Prostate gland (tissue), 2 donors: ENCODE data around the gene MMP25.

Experiments used
- POLR2A ChIP-seq: fragments of 450-650 bp; IDR thresholded peaks from one replicate; pipeline ENCODE4 v1.6.1; 2016; ENCODE audit warnings: antibody characterized with exemption, mild to moderate bottlenecking
- TF ChIP-seq, protein P1 (sequence below), 4 experiments: fragments of 200-600 bp in 2 of 4; fragments of 450-650 bp in 2 of 4; sonication (generic) in 2 of 4; IDR thresholded peaks; 1 replicate in 3 of 4; 2 replicates in 1 of 4; pipeline ENCODE4 v1.5.1; 2016 to 2019; ENCODE audit warnings: antibody characterized with exemption in 4 of 4, mild to moderate bottlenecking in 2 of 4, moderate library complexity in 2 of 4

DNA sequence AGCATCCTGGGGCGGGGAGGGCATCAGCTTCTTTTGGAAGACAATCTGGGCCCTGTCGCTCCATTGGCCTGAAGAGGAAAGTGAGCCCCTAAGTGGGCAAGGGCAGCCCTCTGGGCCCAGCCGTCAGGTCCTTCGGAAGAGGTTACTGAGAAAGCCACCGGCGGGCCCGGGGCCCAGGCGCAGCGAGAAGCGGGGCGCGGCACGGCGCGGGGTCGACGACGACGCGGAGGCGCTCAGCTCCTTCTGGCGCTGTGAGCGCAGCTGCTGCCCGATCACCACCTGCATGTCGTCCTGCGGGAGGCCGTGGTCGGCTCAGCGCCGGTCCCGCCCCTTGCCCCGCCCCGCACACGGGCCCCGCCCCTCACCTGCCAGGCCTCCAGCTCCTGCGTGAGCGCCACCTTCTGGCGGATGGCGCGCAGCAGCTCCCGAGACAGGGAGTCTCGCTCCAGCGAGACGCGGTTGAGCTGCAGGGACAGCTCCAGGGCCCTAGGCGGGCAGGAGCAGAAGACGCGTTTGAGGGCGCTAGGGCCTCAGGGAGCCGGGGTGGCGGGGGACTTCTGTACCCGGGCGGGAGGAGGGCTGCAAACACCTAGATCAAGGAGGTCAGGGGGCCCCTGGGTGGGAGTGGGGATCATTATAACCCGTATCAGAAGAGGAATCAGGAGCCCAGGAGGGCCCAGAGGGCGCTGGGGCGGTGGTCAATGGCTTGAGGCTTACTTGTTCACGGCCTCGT, 18.2 kb upstream of the MMP25 start:
- TF ChIP-seq, protein P1, sequence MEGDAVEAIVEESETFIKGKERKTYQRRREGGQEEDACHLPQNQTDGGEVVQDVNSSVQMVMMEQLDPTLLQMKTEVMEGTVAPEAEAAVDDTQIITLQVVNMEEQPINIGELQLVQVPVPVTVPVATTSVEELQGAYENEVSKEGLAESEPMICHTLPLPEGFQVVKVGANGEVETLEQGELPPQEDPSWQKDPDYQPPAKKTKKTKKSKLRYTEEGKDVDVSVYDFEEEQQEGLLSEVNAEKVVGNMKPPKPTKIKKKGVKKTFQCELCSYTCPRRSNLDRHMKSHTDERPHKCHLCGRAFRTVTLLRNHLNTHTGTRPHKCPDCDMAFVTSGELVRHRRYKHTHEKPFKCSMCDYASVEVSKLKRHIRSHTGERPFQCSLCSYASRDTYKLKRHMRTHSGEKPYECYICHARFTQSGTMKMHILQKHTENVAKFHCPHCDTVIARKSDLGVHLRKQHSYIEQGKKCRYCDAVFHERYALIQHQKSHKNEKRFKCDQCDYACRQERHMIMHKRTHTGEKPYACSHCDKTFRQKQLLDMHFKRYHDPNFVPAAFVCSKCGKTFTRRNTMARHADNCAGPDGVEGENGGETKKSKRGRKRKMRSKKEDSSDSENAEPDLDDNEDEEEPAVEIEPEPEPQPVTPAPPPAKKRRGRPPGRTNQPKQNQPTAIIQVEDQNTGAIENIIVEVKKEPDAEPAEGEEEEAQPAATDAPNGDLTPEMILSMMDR (IDR thresholded peaks at IDR 0.05), result peak; percentile 74 to 89 (median 88)
- TF ChIP-seq POLR2A, result peak; percentile 52
